Stimulated activated CD4-positive, alpha-beta T cell treated with anti-CD3 and anti-CD28 coated beads, Interleukin-15, amount 100 ng/mL, for 24 hours (primary cell): ENCODE measurements around the gene PEX5L.

Experiments
- DNase-seq: peaks from one replicate; pipeline ENCODE4 v3.0.0-alpha.2; 2020

Gene PEX5L

GRCh38 chr3:180004542-180004941 lies 32.2 kb downstream of the PEX5L start:
- no peak for DNase-seq

- DNase-seq, result no peak
These were observed 34.7 kb downstream of the PEX5L start for GRCh38 chr3:180002006-180002405.

GRCh38 chr3:180000500-180000899 lies 36.2 kb downstream of the PEX5L start:
- no peak for DNase-seq

GRCh38 chr3:179995406-179995805 lies 41.3 kb downstream of the PEX5L start:
- DNase-seq, result no peak

GRCh38 chr3:179991883-179992282 lies 44.9 kb downstream of the PEX5L start:
- DNase-seq, result no peak

- DNase-seq, result no peak
These were observed 45.6 kb downstream of the PEX5L start for GRCh38 chr3:179991104-179991503.

- no peak for DNase-seq
These were observed 55.1 kb downstream of the PEX5L start for GRCh38 chr3:179981646-179982045.

- no peak for DNase-seq
These were observed 59.4 kb downstream of the PEX5L start for GRCh38 chr3:179977356-179977755.

GRCh38 chr3:179973931-179974361 lies 62.8 kb downstream of the PEX5L start:
- DNase-seq, result no peak

GRCh38 chr3:179972881-179973423 lies 63.8 kb downstream of the PEX5L start:
- no peak for DNase-seq

- no peak for DNase-seq
These were observed 65.5 kb downstream of the PEX5L start for GRCh38 chr3:179971280-179971679.

GRCh38 chr3:179970746-179971145 lies 66.0 kb downstream of the PEX5L start:
- DNase-seq, result no peak

GRCh38 chr3:179969525-179969924 lies 67.2 kb downstream of the PEX5L start:
- DNase-seq, result no peak

- peak; percentile 2 for DNase-seq
These were observed 69.1 kb downstream of the PEX5L start for GRCh38 chr3:179967622-179968021.

GRCh38 chr3:179964890-179965289 lies 71.8 kb downstream of the PEX5L start:
- DNase-seq, result no peak

GRCh38 chr3:179962629-179963387 lies 73.9 kb downstream of the PEX5L start:
- no peak for DNase-seq

- no peak for DNase-seq
These were observed 75.0 kb downstream of the PEX5L start for GRCh38 chr3:179961703-179962078.

- no peak for DNase-seq
These were observed 75.5 kb downstream of the PEX5L start for GRCh38 chr3:179961071-179961702.

GRCh38 chr3:179958759-179959158 lies 78.0 kb downstream of the PEX5L start:
- DNase-seq, result no peak

GRCh38 chr3:179958143-179958542 lies 78.6 kb downstream of the PEX5L start:
- DNase-seq, result no peak

- DNase-seq, result no peak
These were observed 79.4 kb downstream of the PEX5L start for GRCh38 chr3:179957264-179957845.

- DNase-seq, result peak; percentile 3
These were observed 80.3 kb downstream of the PEX5L start for GRCh38 chr3:179956416-179956830.

GRCh38 chr3:179955809-179956208 lies 80.9 kb downstream of the PEX5L start:
- no peak for DNase-seq

GRCh38 chr3:179955286-179955685 lies 81.5 kb downstream of the PEX5L start:
- no peak for DNase-seq
